Activated CD8-positive, alpha-beta memory T cell treated with anti-CD3 and anti-CD28 coated beads for 48 hours (primary cell): ENCODE measurements around the gene TPK1.
"Not testable (repeated sequence)": the region's sequence is repeated elsewhere in the genome, so short reads cannot be mapped to it uniquely, and the experiment has no call there.

ENCODE experiments used
- DNase-seq, 3 experiments: peaks; one replicate each; pipeline ENCODE4 v3.0.0-alpha.2; 2020; ENCODE audit warnings: low read depth in 2 of 3, low spot score in 2 of 3

The TPK1 gene

DNA sequence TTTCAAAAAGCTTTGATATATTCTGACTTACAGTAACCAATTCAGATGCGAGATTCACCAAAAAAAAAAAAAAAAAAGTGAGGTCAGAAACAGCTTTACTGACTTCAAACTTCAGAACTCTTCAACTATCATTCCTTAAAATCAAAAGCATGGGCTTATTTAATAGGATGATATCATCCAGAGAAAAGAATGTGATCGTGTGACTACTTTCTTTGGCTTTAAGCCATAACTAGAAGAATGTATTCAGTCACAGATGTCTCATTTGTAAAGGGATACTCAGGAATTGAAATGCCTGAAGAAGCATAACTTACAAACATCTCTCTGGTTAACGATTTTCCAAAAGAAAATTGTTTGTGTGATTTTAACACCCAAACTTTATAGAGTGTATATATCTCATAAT lies 11.5 kb downstream of the TPK1 start:
- DNase-seq = no peak

DNA sequence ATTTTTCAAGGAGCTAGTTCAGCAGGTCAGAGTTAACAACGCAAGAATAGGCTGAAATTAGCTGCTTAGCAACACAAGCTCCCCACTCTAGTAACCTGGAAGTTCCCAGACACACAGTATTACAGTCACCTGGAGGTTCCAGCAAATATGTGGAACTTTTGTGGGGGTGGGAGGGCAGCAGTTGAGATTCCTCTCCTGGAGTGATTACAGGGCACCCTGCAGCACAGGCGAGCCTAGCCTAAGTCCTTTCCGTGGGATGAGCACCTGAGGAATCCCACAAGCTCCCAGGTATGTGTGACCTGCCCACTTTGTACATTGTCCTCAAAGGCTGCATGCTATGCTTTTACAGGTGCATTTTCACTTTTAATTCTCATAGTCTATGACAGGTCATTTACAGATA lies 13.6 kb downstream of the TPK1 start:
- no peak for DNase-seq

DNA sequence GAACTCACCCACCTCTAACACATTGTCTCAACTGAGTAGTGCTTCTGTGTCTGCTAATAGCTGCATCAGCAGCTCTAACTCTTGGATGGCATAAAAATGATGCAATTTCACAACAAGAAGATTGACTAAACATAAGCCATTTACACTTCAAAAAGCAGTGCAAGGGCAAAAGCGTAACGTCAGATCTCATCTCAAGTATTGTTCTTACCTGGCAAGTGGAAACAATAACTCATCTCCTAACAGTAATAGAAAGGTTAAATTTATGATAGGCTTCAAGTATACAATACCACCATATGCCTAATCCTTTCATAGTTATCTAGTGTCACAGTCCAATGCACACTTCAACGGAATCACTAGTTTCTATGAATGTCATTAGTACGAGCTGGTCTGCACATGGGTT lies 14.8 kb downstream of the TPK1 start:
- DNase-seq = no peak

DNA sequence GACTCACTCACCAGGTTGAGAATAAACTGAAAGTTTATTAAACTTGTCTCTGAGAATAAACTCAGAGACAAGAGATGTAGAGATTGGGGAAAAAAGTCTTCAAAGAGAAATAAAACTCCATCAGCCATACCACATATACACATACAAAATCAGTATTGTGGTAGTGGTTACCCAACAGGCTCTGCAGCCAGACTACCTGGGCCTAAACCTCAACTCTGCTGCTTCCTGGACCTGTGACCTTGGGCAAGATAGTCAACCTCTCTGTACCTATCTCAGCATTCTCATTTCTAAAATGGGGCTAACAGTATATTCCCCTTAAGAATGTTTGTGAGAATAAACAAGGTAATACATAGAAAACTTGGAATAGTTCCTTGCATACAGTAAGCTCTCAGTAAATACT lies 15.3 kb downstream of the TPK1 start:
- no peak for DNase-seq

DNA sequence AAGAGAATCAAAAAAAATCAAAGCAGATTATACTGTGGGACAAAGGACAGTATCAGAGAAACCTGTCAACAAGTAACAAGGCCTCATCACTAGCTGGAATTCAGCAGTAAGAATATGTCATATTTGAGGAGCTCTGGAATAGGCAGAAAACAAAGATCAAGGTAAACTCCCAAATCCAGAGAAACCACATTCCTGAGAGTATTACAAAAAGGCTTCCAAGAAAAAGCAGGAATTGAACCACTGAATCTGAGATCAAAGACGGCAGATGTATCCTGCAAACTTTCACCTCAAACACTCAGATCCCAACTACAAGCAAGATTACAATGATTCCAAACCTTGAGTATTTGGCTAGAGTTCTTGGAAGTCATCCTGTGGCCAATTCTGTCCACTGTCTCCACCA lies 16.3 kb downstream of the TPK1 start:
- DNase-seq = no peak

DNA sequence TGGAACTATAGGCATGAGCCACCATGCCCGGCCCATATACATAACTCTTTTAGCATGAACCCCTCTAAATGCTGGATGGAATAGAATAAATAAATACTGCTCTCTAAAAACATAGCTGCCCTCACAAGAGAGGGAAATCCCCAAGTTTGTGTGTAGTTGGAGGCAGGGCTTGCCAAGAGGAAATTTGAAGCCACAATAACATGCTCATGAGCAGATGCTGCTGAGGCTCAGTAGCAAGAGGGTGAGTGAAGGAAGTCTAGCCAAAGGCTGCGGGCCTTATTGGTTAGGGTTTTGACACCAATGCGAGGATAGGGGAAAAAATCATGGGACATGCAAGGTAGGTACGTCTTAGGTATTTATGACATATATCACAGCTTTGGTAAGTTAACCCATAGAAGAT lies 17.3 kb downstream of the TPK1 start:
- peak in 1 of 3 experiments; percentile 17 for DNase-seq

DNA sequence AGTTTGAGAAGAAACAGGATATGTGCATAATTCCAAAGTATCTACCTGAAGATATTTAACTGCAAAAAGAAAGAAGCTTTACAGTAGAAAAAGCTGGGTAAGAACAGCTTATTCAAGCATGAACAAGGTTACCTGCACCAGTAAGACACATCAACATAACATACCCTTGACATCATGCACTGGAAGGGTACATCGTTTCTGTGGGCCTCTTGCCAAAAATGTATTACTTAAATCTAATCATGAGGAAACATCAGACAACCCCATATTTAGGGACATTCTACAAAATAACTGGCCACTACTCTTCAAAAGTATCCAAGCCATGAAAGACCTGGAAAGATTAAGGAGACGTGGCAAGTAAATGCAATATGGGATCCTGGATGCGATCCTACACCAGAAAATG lies 18.9 kb downstream of the TPK1 start:
- DNase-seq = no peak

DNA sequence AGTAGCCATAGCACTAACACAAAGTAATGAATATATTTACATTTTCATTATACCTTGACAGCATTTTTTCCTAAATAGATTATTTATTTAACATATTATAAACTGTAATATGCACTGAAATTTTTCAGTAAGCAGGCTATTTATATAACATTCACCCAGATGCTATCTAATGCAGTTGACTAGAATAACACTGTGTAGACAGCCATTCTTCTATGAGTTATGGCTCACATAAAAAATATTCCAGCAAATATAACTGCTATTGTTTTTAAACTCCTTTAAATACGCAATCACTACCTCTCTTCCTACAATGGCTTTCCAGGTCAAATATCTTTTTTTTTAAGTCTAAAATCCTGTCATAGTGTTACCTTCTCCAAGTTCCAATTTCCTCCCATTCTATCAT lies 21.6 kb downstream of the TPK1 start:
- DNase-seq = no peak

DNA sequence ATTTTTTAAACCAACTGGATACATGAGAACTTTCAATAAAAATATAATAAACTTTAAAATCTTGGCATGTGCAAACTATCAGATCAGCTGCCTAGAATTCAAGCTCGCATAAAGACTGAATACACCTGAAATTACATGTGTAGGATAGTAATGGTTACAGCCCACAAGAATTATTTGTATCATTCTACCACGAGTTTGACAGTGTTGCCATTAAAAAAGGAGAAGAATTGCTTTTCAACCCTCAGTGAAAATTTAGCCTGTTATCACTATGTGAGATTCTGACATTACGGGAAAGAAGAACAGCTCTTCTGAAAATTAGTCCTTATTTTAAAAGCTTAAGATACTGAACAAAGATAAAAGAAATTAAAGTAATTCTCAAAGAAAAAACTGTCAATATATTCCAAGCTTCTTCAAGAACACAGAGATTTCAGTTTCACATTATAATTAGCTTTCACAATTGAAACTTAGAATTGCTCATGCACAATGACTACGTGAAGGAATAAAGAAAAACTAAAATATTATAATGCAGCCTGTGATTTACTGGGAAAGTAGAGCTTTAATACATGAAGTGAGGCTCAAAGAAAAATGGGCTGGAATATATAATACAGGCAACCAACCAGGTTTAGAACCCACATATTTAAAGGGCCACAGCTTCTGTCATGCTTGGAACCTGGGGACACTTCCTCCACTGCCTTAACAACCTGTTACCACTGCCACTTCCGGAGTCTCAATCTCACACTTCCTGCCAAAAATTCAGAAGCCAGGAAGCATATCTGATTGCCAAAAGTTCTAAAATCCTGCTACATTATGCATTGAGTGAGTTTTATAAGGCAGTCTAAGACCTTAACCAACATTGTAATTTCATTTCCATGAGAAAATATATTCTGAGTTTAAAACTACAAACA lies 23.2 kb downstream of the TPK1 start:
- no peak for DNase-seq

DNA sequence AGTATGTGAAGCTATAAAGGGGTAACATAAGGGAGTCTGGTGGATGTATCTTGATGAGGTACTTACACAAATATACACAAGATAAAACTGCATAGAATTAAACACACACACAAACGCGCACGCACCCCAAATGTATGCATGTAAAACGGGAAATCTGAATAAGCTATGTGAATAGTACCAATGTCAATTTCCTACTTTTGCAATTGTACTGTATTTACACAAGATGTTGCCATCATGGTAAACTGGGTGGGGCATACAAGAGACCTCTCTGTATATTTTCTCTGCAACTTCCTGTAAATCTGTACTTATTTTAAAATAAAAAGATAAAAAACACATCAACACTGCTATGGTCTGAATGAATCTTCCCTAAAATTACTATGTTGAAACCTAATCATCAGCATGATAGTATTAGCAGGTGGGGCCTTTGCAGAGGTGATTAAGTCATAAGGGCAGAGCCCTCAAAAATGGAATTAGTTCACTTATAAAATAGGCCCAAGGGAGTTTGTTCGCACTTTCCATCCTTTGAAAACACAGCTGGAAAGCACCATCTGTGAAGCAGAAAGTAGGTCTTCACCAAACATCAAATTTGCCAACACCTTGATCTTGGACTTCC lies 30.1 kb downstream of the TPK1 start:
- no peak for DNase-seq

DNA sequence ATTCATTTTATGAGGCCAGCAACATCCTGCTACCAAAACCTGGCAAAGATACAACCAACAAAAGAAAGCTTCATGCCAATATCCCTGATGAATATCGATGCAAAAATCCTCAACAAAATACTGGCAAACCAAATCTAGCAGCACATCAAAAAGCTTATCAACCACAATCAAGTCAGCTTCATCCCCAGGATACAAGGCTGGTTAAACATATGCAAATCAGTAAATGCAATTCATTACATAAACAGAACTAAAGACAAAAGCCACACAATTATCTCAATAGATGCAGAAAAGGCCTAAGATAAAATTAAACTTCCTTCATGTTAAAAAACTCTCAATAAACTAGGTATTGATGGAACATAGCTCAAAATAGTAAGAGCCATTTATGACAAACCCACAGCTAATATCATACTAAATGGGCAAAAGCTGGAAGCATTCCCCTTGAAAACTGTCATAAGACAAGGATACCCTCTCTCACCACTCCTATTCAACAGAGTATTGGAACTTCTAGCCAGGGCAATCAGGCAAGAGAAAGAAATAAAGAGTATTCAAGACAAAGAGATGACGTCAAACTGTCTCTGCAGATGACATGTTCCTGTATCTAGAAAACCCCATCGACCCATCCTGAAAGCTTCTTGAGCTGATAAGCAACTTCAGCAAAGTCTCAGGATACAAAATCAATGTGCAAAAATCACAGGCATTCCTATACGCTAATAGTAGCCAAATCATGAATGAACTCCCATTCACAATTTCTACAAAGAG lies 35.0 kb downstream of the TPK1 start:
- DNase-seq = not testable (repeated sequence)

DNA sequence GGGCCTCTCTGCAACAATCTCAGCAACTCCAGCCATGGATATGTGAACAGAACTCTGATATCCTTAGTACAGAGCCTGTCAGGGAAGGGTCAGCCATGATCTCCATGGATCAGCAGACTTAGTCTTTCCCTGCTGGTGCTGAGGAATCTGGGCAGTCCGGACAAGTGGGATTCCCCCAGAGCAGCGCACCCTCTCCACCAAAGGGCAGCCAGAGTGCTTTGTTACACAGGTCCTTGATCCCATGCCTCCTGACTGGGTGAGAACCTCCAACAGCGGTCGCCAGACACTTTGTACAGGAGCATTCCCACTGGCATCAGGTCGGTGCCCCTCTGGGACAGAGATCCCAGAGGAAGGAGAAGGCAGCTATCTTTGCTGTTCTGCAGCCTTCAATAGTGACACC lies 38.9 kb downstream of the TPK1 start:
- no peak for DNase-seq

DNA sequence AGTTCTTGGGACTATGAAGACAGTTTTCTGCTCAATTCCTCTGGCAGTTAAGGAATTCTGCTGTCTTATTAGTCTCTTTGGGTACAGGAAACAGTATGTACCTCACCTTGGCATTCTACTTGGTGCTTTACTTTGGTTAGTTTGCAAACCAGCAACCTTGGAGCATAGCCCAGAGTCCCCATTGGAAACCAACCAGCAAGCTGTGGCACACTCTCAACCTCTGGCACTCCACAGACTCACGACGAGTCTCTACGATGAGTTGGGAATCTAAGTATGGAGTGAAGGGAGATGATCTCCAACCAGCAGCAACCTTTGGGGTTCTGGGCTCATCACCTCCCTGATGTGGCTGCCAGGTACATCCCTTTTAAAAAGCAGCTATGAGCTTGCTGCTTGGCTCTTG lies 43.8 kb downstream of the TPK1 start:
- DNase-seq = no peak

DNA sequence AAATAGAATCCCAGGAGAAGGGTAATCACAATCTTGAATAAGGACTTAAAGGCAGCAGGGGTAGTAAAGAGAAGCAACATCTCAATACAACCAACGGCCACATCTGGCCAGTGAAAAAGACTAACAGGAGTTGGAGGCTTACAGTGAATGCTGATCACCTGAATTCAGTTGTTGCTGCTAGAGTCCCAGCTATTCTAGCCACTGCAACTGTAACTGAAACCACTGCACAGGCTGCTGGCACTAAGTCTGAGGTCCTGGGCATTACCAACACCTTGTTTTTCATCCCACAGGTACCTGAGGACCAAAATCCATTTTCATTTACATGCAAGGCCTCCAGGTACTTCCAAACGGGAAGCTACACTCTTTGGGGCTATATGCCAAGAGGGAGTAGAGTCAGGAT lies 44.4 kb downstream of the TPK1 start:
- DNase-seq = no peak

DNA sequence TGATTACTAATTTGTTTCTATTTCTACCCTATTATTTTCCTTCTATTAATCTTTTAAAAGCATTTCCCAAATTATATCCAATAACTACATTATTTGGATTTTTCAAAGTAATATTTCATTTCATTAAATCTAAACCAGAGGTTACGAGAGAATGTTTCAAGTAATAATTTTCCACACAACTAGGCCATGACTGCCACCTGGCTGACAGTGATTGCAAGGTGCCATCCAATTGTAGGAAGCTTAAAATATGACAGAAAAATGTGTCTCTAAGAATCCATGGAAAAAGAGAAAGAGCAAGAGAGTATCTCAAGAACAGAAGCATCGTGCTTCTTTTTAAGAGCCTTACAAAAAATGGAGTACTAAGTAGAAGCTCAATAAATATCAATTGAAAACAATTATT lies 48.7 kb downstream of the TPK1 start:
- no peak for DNase-seq

DNA sequence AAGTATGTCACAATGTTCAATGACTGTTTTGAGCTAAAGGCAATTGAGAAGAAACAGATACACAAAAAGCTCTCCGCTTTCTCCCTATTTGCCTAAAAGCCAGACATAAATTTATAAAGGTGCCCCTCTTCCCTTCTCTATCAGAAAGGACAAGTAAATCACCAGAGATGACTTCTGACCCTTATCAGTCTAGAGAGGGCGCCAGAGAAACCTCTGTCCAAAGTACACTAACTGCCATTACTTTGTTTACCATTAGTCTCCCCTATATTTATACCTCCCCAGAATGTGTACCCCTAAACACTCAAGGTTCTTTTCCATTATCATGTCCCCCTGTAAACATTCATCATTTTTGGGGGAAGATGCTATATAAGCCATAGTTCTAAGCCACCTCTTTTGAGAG lies 49.3 kb downstream of the TPK1 start:
- no peak for DNase-seq

DNA sequence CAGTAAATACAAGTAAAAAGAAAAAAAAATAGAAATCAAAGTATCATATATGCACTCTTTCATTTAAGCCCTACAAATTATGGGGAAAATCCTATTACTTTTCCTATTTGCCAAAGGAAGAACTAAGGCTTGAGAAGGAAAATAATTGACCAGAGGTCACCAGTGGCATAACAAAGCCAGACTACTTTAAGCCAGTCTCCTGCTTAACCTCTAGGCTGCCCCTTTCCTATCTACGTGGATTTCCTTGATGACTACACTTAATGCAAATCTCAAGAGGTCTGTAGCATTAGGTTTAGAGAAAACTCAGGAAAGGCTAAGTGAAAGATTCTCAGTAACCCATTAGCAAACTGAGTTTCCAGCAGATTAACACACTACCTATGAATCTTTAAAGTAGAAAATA lies 49.8 kb downstream of the TPK1 start:
- DNase-seq = no peak

DNA sequence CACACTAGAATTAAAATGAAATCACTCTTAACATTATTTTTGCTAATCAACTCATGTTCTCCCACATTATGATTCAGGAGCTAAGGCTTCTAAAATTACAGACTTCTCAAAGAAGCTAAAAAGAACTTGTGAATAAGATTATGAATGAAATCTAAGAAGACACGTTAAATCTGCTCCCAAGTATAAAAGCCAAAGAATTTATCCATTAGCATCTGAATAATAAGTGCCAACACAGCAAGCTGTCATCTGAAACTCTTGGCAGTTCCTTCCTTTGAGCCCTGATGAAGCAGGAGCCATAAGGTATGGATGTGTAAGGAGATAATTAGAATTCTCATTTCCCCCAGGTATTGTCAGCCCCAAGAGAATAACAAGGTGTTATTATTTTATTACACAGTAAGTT lies 50.3 kb downstream of the TPK1 start:
- DNase-seq = no peak

DNA sequence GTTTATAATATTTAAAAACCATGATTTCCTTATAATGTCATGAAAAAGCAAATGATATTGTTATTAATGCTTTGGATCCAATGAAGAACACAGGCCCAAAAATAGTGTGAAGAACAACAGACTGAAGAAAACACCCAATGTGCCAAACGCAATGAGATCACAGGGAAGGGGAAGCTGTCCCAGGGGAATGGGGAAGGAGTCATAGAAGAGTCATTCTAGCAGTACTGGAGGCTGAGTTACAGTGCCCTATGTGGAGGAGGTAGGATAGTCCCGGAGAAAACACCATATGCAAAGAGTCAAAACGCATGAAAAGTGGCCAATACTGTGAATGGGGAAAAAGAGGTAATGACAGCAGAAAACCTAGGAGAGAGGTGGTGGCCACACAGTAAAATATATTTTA lies 50.9 kb downstream of the TPK1 start:
- no peak for DNase-seq

DNA sequence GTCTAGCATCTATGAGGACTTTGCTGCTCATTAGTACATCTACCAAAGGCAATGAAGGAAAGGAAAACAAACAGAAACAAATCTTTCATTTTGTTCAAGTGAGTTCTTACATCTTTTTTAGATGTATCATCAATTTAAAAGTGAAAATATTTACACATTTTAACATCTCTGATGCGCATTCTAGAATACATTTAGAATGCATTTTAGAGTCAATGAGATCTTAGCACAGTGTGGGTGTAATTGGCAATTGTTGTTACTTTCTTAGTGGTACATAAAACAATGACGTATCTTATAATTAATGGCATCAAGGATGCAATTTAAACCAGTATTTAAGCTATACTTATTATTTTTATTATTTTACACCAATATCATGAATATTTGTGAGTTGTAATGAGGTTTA lies 51.4 kb downstream of the TPK1 start:
- DNase-seq = no peak

DNA sequence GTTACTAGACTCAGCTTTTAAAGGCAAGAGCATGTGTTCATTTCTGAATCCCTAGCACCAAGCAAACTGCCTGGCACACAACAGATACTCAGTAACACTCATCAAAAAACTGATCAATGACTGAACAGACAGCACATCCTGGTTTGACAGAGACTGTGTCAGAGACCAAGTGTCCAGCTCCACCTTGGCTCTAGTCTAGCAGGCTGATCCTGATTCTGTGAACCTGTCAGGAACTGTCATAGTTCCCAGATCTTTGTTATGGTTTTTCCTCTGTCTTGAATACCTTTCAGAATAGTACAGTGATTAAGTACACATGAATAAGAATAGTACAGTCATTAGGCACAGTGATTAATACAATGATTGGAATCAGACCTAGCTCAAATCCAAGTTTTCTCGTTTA lies 53.0 kb downstream of the TPK1 start:
- no peak for DNase-seq

DNA sequence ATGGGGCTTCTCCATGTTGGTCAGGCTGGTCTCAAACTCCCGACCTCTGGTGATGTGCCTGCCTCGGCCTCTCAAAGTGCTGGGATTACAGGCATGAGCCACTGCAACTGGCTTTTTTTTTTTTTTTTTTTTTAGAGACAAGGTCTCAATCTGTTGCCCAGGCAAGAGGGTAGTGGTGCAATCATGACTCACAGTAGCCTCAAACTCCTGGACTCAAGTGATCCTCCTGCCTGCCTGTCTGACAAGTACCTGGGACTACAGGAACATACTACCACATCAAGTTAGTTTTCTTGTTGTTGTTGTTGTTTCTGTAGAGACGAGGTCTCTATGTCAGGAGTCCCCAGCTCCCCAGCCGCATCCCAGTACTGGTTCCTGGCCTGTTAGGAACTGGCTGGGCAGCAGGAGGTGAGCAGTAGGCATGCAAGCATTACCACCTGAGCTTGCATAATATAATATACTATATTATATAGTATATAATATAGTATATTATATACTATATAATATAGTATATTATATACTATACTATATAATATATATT lies 55.7 kb downstream of the TPK1 start:
- no peak for DNase-seq
